Endothelial cell of umbilical vein (primary cell): ENCODE measurements around the gene OR2D3. TPM values are rescaled to one million over a fixed set of nuclear protein-coding genes. Genes with fewer than 3 reads are reported as not detected.

Source experiments
- BruUV-seq: library from RNA; stranded (reverse); fragments of 400-500 nt; replicated peaks from 2 replicates; lab custom pipeline; 2021; lab: Mats Ljungman, UMichigan
- CTCF ChIA-PET: fragments of 300-600, 350-600 bp; sonication (Branson Sonifier 250); formaldehyde crosslinking; loops from one replicate; lab custom pipeline; 2021; ENCODE audit warnings: antibody characterized with exemption, inconsistent platforms; lab: Charles Lee
- POLR2A ChIA-PET: fragments of 300-600, 350-600 bp; sonication (Branson Sonifier 250); formaldehyde crosslinking; loops from one replicate; lab custom pipeline; 2021; ENCODE audit warnings: antibody characterized with exemption, inconsistent platforms; lab: Charles Lee
- DNase-seq: peaks from one replicate; pipeline ENCODE4 v3.0.0-alpha.2; 2011; ENCODE audit warnings: low read depth, low spot score
- FAIRE-seq: peaks from 2 replicates; lab custom pipeline; 2011; peaks lifted over from hg19 to GRCh38; lab: Jason Lieb, UNC
- H2AFZ ChIP-seq: 2 replicates; pipeline ENCODE4 v1.6.0; 2012; ENCODE audit warnings: low read depth, low read length, control low read depth, inconsistent platforms
- H3K27ac ChIP-seq: 2 replicates; pipeline ENCODE4 v1.5.1; 2011; ENCODE audit warnings: low read depth, mild to moderate bottlenecking, control low read depth, low read length, moderate library complexity; ENCODE audit not compliant: insufficient read depth
- H3K27me3 ChIP-seq, 2 experiments: 2 replicates each; pipeline versions ENCODE4 v1.6.0 to v1.6.1; 2011; ENCODE audit warnings: low read length in 2 of 2, mixed read lengths in 1 of 2; ENCODE audit not compliant: control insufficient read depth in 2 of 2, insufficient read depth in 2 of 2
- H3K36me3 ChIP-seq, 2 experiments: 2 replicates in 1 of 2; 3 replicates in 1 of 2; pipeline ENCODE4 v1.5.1; 2011; ENCODE audit warnings: low read length in 2 of 2, mild to moderate bottlenecking in 1 of 2, moderate library complexity in 1 of 2; ENCODE audit not compliant: control insufficient read depth in 2 of 2, insufficient read depth in 2 of 2; ENCODE audit errors: extremely low read depth in 1 of 2
- H3K4me1 ChIP-seq: 3 replicates; pipeline ENCODE4 v1.5.1; 2011; ENCODE audit warnings: mild to moderate bottlenecking, low read length; ENCODE audit not compliant: control insufficient read depth, insufficient read depth; ENCODE audit errors: extremely low read depth
- H3K4me2 ChIP-seq: 2 replicates; pipeline ENCODE4 v1.6.1; 2011; ENCODE audit warnings: low read length, control low read depth, mixed read lengths; ENCODE audit not compliant: insufficient read depth
- H3K4me3 ChIP-seq, 3 experiments: fragments of 200-600 bp in 1 of 3; sonication (generic), shearing (Covaris generic) in 1 of 3; replicated peaks in 1 of 3; 2 replicates each; pipeline ENCODE4 v1.5.1; 2011 to 2016; ENCODE audit warnings: control low read depth in 3 of 3, low read length in 3 of 3, mild to moderate bottlenecking in 2 of 3, inconsistent platforms in 1 of 3, low read depth in 1 of 3, moderate library complexity in 1 of 3; ENCODE audit not compliant: insufficient read depth in 1 of 3
- H3K79me2 ChIP-seq: 2 replicates; pipeline ENCODE4 v1.6.0; 2012; ENCODE audit warnings: low read length, inconsistent platforms; ENCODE audit not compliant: control insufficient read depth, insufficient read depth
- H3K9ac ChIP-seq: replicated peaks from 2 replicates; pipeline ENCODE3; 2011; ENCODE audit warnings: low read length, control low read depth; ENCODE audit not compliant: insufficient read depth; ENCODE audit errors: extremely low read depth
- H3K9me1 ChIP-seq: replicated peaks from 3 replicates; pipeline ENCODE4 v1.6.0; 2011; ENCODE audit warnings: mild to moderate bottlenecking, low read length; ENCODE audit not compliant: control insufficient read depth, insufficient read depth; ENCODE audit errors: extremely low read depth
- H3K9me3 ChIP-seq: replicated peaks from 2 replicates; pipeline ENCODE4 v1.5.1; 2012; ENCODE audit warnings: low read length, inconsistent platforms; ENCODE audit not compliant: control insufficient read depth, insufficient read depth
- H4K20me1 ChIP-seq: replicated peaks from 2 replicates; pipeline ENCODE3; 2011; ENCODE audit warnings: mild to moderate bottlenecking, low read length; ENCODE audit not compliant: control insufficient read depth, insufficient read depth; ENCODE audit errors: extremely low read depth
- EZH2 ChIP-seq: IDR thresholded peaks from 2 replicates; pipeline ENCODE4 v1.6.1; 2012; ENCODE audit warnings: borderline replicate concordance, low read depth, mild to moderate bottlenecking, moderate library complexity, low read length, inconsistent platforms; ENCODE audit not compliant: severe bottlenecking
- FOS ChIP-seq: IDR thresholded peaks from 2 replicates; pipeline ENCODE4 v1.6.1; 2011; ENCODE audit warnings: mild to moderate bottlenecking, low read length, moderate library complexity, borderline replicate concordance; ENCODE audit not compliant: insufficient read depth
- POLR2A ChIP-seq: IDR thresholded peaks from 2 replicates; pipeline ENCODE4 v1.6.1; 2012; ENCODE audit warnings: low read depth, mild to moderate bottlenecking, control low read depth, low read length
- POLR2AphosphoS5 ChIP-seq: IDR thresholded peaks from 2 replicates; pipeline ENCODE4 v1.6.1; 2012; ENCODE audit warnings: low read depth, mild to moderate bottlenecking, control low read depth, low read length, moderate library complexity; ENCODE audit not compliant: insufficient read depth
- dilution Hi-C: fragments of 300-500 bp; cut with MboI; formaldehyde crosslinking; loops from one replicate; pipeline ENCODE4 v1.15.0; 2019; ENCODE audit warnings: low sequenced_read_pairs; ENCODE audit not compliant: extremely low pct_ligation_motif_present
- intact Hi-C: fragments of 100-400 bp; cut with micrococcal nuclease; formaldehyde crosslinking; loops from one replicate; pipeline ENCODE4 v1.10.0; 2022
- polyA plus RNA-seq, 4 experiments: library from polyadenylated mRNA; depleted of rRNA in 3 of 4; stranded (reverse) in 3 of 4; unstranded in 1 of 4; fragments of >200 nt; gene quantifications; 2 replicates each; pipeline versions ENCODE4 v1.2.1 to v1.2.3, GENCODE V29; 2011 to 2012; ENCODE audit warnings: missing spikeins in 1 of 4
- total RNA-seq: library from RNA; stranded (reverse); gene quantifications from 2 replicates; pipeline ENCODE4 v1.2.3, GENCODE V29; 2021
- TF ChIP-seq, protein P1 (sequence below), 2 donors: IDR thresholded peaks; 1 replicate in 1 of 2; 2 replicates in 1 of 2; pipeline ENCODE4 v1.5.1; 2011; ENCODE audit warnings: low read length in 2 of 2, mild to moderate bottlenecking in 2 of 2, moderate library complexity in 2 of 2, control low read depth in 1 of 2, inconsistent platforms in 1 of 2, low read depth in 1 of 2; ENCODE audit not compliant: insufficient read depth in 1 of 2; ENCODE audit errors: extremely low read depth in 1 of 2
- TF ChIP-seq, protein P2 (sequence below): IDR thresholded peaks from 2 replicates; pipeline ENCODE4 v1.6.1; 2011; ENCODE audit not compliant: insufficient read depth, insufficient read length

Gene OR2D3
- total and polyA plus RNA-seq, 2 donors (not counting 3 experiments of a cell fraction or from before 2014, with no cell fraction given): not detected

DNA sequence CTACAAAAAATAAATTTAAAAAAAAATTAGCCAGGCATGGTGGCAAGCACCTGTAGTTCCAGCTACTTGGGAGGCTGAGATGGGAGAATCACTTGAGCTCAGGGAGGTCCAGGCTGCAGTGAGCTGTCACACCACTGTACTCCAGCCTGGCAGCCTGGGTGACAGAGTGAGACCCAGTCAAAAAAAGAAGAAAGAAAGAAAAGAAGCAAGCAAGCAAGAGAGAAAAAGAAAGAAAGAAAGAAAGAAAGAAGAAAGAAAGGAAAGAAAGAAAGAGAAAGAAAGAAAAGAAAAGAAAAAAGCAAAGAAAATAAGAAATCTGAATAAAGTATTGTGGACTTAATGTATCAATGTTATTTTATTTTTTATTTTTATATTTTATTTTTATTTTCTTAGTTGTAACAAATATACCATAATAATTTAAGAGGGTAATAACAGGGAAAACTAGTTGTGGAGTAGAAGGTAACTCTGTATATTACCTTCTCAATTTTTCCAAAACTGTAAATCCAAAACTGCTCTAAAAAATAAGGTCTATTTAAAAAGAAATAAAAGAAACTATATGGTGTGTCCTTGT is 4.3 kb downstream of the OR2D3 start:
- H2AFZ ChIP-seq: no peak overlapping the region
- dilution Hi-C loops: no loop called here
- ChIA-PET CTCF (interaction anchor here (1.1 to 1.8 kb wide), 3 partner anchors 13 to 173 kb away, joined by 3 to 5 read pairs (median 3); no protein-coding TSS in a partner anchor), POLR2A (no interaction called here)
- H3K4me2 ChIP-seq: no peak overlapping the region
- TF ChIP-seq POLR2AphosphoS5 (no peak), EZH2 (no peak), POLR2A (no peak), FOS (no peak)
- TF ChIP-seq, protein P1, sequence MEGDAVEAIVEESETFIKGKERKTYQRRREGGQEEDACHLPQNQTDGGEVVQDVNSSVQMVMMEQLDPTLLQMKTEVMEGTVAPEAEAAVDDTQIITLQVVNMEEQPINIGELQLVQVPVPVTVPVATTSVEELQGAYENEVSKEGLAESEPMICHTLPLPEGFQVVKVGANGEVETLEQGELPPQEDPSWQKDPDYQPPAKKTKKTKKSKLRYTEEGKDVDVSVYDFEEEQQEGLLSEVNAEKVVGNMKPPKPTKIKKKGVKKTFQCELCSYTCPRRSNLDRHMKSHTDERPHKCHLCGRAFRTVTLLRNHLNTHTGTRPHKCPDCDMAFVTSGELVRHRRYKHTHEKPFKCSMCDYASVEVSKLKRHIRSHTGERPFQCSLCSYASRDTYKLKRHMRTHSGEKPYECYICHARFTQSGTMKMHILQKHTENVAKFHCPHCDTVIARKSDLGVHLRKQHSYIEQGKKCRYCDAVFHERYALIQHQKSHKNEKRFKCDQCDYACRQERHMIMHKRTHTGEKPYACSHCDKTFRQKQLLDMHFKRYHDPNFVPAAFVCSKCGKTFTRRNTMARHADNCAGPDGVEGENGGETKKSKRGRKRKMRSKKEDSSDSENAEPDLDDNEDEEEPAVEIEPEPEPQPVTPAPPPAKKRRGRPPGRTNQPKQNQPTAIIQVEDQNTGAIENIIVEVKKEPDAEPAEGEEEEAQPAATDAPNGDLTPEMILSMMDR (IDR thresholded peaks at IDR 0.05; ENCODE audit: extremely low read depth in 1 of 2, insufficient read depth in 1 of 2, low read depth in 1 of 2, low read length in 2 of 2): no peak
- TF ChIP-seq, protein P2, sequence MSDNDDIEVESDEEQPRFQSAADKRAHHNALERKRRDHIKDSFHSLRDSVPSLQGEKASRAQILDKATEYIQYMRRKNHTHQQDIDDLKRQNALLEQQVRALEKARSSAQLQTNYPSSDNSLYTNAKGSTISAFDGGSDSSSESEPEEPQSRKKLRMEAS: no peak
- peaks cover 13% of the 10 kb centered on the region for H3K4me1 ChIP-seq
- intact Hi-C loops: loop anchor here (5.0 kb wide), 1 partner anchor 67 kb away; no protein-coding TSS in a partner anchor
- peaks cover 5% of the 10 kb centered on the region for H3K79me2 ChIP-seq
- no peak overlapping the region for H3K27ac ChIP-seq
- no peaks in the 10 kb centered on the region for H3K36me3 ChIP-seq
- no peaks in the 10 kb centered on the region for H3K9me1 ChIP-seq
- DNase-seq: no peak
- no peak overlapping the region for H3K9ac ChIP-seq
- H3K27me3 ChIP-seq: no peaks in the 10 kb centered on the region
- no peak overlapping the region for H3K4me3 ChIP-seq
- no peaks in the 10 kb centered on the region for H4K20me1 ChIP-seq
- BruUV-seq: no TSS peak
- FAIRE-seq: no peak
- H3K9me3 ChIP-seq: no peaks in the 10 kb centered on the region
